Measurements from ENCODE around the gene GPNMB.

Gene GPNMB

DNA sequence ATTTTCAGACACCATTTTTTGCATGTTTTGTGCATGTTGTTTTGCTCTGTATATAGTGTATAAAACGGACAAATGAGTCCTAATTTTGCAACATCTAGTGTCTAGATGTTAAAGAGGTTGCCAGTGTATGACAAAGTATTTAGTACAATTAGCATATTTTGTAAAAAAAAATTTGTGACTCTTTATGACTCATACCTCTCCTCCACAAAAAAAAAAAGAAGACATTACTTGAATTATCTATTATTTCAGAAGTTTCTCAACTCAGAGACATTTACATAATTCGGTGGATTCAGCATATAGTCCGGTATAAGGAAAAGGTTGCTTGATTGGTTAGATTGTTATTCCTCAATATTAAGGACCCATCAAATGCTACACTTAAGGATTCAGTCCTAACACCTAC, 38.7 kb upstream of the GPNMB start:
- TF ChIP-seq, protein P1, sequence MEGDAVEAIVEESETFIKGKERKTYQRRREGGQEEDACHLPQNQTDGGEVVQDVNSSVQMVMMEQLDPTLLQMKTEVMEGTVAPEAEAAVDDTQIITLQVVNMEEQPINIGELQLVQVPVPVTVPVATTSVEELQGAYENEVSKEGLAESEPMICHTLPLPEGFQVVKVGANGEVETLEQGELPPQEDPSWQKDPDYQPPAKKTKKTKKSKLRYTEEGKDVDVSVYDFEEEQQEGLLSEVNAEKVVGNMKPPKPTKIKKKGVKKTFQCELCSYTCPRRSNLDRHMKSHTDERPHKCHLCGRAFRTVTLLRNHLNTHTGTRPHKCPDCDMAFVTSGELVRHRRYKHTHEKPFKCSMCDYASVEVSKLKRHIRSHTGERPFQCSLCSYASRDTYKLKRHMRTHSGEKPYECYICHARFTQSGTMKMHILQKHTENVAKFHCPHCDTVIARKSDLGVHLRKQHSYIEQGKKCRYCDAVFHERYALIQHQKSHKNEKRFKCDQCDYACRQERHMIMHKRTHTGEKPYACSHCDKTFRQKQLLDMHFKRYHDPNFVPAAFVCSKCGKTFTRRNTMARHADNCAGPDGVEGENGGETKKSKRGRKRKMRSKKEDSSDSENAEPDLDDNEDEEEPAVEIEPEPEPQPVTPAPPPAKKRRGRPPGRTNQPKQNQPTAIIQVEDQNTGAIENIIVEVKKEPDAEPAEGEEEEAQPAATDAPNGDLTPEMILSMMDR (IDR thresholded peaks at IDR 0.05; ENCODE audit: extremely low read depth, insufficient read depth, missing control alignments), result no peak
- no peak for DNase-seq (ENCODE audit: low spot score)
- in situ Hi-C loops (cut with MboI; ENCODE audit: low pct_unique_long_range_greater_than_20kb, low sequenced_read_pairs, unreplicated experiment), result no loop called here

DNA sequence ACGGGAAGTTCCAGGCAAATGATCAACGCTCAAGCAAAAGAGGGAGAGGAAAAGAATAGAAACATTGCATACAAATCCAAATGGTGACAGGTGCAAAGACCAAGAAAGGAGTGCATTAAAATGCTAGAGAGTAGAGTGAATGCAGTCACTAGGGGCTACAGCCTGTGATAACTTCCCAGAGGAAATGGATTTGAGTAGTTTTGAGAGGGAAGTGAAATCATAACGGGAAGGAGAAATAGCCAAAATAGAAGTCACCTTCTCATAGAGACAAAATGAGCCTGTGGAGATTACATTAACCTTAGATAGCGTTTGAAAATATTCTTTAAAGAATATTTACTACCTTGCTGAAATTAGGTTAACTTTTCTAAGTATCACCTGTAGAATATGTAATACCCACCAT, 38.3 kb upstream of the GPNMB start:
- in situ Hi-C loops (cut with MboI; ENCODE audit: low pct_unique_long_range_greater_than_20kb, low sequenced_read_pairs, unreplicated experiment), result no loop called here
- TF ChIP-seq, protein P1 (IDR thresholded peaks at IDR 0.05; ENCODE audit: extremely low read depth, insufficient read depth, missing control alignments), result no peak
- no peak for DNase-seq (ENCODE audit: low spot score)

DNA sequence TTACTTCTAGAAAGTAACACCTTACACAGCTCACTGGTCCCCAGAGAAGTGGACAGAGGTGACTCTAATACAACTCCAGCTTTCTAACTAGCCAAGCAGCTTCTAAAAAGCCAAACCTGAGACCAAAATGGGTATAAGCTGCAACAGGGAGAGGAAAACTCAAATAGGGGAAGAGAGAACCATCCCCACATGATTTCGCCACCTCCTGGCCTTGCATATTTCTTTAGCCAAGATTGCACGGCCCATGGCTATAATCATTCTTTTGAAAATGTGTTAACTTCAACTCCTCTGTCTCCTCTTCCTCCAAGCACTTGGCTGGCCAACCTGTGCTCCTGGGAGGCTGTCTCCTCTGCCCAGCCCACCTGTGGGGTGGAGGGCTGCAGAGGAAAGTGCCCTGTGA, 36.1 kb upstream of the GPNMB start:
- in situ Hi-C loops (cut with MboI; ENCODE audit: low pct_unique_long_range_greater_than_20kb, low sequenced_read_pairs, unreplicated experiment), result no loop called here
- TF ChIP-seq, protein P1 (IDR thresholded peaks at IDR 0.05; ENCODE audit: extremely low read depth, insufficient read depth, missing control alignments), result no peak
- DNase-seq (ENCODE audit: low spot score), result no peak

DNA sequence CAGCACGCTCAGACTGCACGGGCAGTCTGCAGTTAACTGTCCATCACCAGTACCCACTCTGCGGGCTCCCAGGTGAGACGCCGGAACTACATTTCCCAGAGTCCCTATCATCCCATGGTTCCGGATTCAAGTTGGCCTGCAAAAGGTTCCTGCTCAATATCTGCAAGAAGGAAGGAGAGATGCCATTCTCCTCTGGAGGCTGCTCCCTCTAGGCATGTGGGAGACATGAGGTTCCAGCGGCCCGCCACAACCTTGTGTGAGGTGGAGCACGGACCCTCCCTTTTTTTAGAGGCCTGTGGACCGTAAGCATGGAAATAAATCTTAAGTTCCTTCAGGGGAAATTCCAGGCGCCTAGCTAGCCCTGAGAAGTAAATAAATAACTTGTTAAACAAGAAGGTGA, 35.0 kb upstream of the GPNMB start:
- no peak for DNase-seq (ENCODE audit: low spot score)
- in situ Hi-C loops (cut with MboI; ENCODE audit: low pct_unique_long_range_greater_than_20kb, low sequenced_read_pairs, unreplicated experiment), result no loop called here

DNA sequence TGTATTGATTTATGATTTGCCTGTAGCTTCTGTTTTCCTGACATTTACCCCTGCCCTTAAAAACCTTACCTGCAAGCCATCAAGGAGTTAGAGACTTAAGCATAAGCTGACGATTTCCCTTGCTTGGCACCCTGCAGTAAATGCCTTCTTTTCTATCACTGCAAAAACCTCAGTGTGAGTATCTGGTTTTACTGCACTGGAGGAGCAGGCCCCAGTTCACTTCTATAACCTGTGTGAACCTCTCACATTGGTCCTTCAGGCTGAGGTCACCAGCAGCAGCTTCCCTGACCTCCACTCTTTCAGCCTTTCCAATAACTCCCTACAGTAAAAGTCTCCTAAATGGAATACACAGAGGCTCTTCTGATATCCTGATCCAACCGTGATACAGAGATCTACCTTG, 34.2 kb upstream of the GPNMB start:
- TF ChIP-seq, protein P1 (IDR thresholded peaks at IDR 0.05; ENCODE audit: extremely low read depth, insufficient read depth, missing control alignments), result no peak
- no peak for DNase-seq (ENCODE audit: low spot score)
- in situ Hi-C loops (cut with MboI; ENCODE audit: low pct_unique_long_range_greater_than_20kb, low sequenced_read_pairs, unreplicated experiment), result no loop called here

More for the DNA sequence above, 35.0 kb upstream of the GPNMB start:
- TF ChIP-seq, protein P1 (IDR thresholded peaks at IDR 0.05; ENCODE audit: extremely low read depth, insufficient read depth, missing control alignments), result no peak

DNA sequence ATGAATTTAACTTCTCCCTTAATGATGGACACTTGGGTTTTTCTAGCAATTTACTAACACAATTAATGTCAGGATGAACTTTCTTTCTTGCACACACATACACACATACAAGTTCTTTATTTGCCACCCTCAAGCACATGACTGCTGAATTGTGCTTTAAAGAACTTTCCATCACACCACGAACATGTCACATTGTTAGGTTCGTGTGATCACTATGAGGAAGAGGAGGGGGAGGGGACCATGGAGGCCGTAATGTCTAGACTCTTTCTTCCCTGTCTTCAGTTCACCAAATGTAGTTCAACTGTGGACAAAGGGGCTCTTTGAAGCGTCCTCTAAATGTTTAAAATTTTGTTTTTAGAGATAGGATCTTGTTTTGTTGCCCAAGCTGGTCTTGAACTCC, 33.7 kb upstream of the GPNMB start:
- in situ Hi-C loops (cut with MboI; ENCODE audit: low pct_unique_long_range_greater_than_20kb, low sequenced_read_pairs, unreplicated experiment), result no loop called here
- TF ChIP-seq, protein P1 (IDR thresholded peaks at IDR 0.05; ENCODE audit: extremely low read depth, insufficient read depth, missing control alignments), result no peak
- no peak for DNase-seq (ENCODE audit: low spot score)

DNA sequence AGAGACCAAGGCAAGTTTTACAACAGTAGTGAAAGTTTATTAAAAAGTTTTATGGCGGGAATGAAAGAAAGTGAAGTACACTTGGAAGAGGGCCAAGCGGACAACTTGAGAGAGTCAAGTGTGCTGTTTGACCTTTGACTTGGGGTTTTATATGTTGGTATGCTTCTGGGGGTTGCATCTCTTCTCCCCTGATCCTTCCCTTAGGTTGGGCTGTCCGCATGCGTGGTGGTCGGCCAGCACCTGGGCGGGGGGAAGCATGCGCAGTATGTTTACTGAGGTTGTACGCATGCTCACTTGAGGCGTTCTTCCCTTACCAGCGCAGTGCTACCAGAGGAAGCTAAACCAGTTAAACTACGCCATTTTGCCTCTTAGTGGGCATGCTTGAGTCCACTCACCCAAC, 32.8 kb upstream of the GPNMB start:
- no peak for DNase-seq (ENCODE audit: low spot score)
- TF ChIP-seq, protein P1 (IDR thresholded peaks at IDR 0.05; ENCODE audit: extremely low read depth, insufficient read depth, missing control alignments), result no peak
- in situ Hi-C loops (cut with MboI; ENCODE audit: low pct_unique_long_range_greater_than_20kb, low sequenced_read_pairs, unreplicated experiment), result no loop called here

All from GM13977 (cell line).